Measurements from ENCODE around the gene EPB41L2. TPM values are rescaled to one million over a fixed set of nuclear protein-coding genes. Genes with fewer than 3 reads are reported as not detected.

Gene EPB41L2
- total and polyA plus RNA-seq, 2 experiments from 2014 or later: 76.2 to 91.7 TPM

DNA sequence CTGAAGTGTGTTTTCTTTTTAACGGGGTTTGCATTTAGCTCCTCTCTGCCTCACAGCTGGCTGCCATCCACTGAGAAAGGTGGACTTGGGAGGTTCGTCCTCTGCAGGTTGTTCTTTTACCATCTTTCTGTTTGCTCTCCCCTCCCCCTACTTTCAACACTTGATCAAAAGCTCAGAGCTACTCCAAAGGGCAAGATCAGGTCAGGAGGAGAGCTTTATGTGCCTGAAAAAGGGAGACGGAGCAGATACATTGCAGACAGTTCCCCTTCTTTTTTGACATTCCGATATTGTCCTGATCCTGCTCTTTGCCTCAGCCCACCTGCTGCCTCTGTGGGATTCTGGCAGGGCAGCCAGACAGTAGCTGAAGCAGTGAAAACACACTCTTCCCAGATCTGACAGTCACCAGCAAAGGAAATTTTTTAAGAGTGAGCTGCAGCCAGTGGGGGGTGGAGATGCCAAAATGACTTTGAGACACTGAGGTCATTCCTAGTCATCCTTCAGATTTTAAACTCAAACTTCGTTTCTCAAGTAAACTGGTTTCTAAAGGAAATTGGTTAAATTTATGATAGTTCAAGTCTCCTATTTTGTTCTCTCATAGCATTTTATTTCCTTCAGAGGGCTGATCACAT is 209.4 kb downstream of the EPB41L2 start:
- Mint-ChIP-seq H3K4me1 (peaks cover 33% of the 10 kb centered on the region), H3K9me3 (no peaks in the 10 kb centered on the region), H3K27ac (no peak overlapping the region), H3K36me3 (ENCODE audit: low read depth) (peaks cover 6% of the 10 kb centered on the region; the same call in 1 of the 3 replicates), H3K27me3 (ENCODE audit: insufficient read depth, low read depth, poor library complexity) (no peaks in the 10 kb centered on the region), H3K4me3 (no peak overlapping the region)
- H3K27ac ChIP-seq (ENCODE audit: low read depth): no peak overlapping the region
- peak overlapping the region; percentile 43; the same call in 1 of the 2 replicates for H3K4me2 ChIP-seq
- H3K27me3 ChIP-seq (ENCODE audit: insufficient read depth): no peaks in the 10 kb centered on the region
- H3K9me2 ChIP-seq (ENCODE audit: insufficient read depth): no peaks in the 10 kb centered on the region; the same call in 1 of the 2 replicates
- H4K20me1 ChIP-seq (replicated peaks; ENCODE audit: insufficient read depth): no peaks in the 10 kb centered on the region
- H2AFZ ChIP-seq: no peak overlapping the region
- H3K79me2 ChIP-seq (replicated peaks; ENCODE audit: insufficient read depth): no peaks in the 10 kb centered on the region
- DNase-seq (ENCODE audit: low spot score) (peak; percentile 21), ATAC-seq (peak; percentile 44)
- no peak for TF ChIP-seq ZNF114 (CRISPR knock-in tag; IDR thresholded peaks at IDR 0.05)
- no peak for TF ChIP-seq EZH2phosphoT487 (IDR thresholded peaks at IDR 0.05; ENCODE audit: unreplicated experiment)
- TF ChIP-seq JUNB (IDR thresholded peaks at IDR 0.05; ENCODE audit: unreplicated experiment): no peak
- no peak for TF ChIP-seq CREB1 (CRISPR knock-in tag; IDR thresholded peaks at IDR 0.05; ENCODE audit: low read depth)
- no peak for TF ChIP-seq EZH2 (IDR thresholded peaks at IDR 0.05; ENCODE audit: low read depth, unreplicated experiment)
- TF ChIP-seq NANOG (IDR thresholded peaks at IDR 0.05; ENCODE audit: borderline replicate concordance): no peak
- TF ChIP-seq, protein P1, sequence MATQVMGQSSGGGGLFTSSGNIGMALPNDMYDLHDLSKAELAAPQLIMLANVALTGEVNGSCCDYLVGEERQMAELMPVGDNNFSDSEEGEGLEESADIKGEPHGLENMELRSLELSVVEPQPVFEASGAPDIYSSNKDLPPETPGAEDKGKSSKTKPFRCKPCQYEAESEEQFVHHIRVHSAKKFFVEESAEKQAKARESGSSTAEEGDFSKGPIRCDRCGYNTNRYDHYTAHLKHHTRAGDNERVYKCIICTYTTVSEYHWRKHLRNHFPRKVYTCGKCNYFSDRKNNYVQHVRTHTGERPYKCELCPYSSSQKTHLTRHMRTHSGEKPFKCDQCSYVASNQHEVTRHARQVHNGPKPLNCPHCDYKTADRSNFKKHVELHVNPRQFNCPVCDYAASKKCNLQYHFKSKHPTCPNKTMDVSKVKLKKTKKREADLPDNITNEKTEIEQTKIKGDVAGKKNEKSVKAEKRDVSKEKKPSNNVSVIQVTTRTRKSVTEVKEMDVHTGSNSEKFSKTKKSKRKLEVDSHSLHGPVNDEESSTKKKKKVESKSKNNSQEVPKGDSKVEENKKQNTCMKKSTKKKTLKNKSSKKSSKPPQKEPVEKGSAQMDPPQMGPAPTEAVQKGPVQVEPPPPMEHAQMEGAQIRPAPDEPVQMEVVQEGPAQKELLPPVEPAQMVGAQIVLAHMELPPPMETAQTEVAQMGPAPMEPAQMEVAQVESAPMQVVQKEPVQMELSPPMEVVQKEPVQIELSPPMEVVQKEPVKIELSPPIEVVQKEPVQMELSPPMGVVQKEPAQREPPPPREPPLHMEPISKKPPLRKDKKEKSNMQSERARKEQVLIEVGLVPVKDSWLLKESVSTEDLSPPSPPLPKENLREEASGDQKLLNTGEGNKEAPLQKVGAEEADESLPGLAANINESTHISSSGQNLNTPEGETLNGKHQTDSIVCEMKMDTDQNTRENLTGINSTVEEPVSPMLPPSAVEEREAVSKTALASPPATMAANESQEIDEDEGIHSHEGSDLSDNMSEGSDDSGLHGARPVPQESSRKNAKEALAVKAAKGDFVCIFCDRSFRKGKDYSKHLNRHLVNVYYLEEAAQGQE (IDR thresholded peaks at IDR 0.05; ENCODE audit: unreplicated experiment): no peak
- TF ChIP-seq STAT1 (IDR thresholded peaks at IDR 0.05; ENCODE audit: unreplicated experiment): no peak
- no peak for TF ChIP-seq ZNF331 (CRISPR knock-in tag; IDR thresholded peaks at IDR 0.05; ENCODE audit: low read depth)
- TF ChIP-seq, protein P2, sequence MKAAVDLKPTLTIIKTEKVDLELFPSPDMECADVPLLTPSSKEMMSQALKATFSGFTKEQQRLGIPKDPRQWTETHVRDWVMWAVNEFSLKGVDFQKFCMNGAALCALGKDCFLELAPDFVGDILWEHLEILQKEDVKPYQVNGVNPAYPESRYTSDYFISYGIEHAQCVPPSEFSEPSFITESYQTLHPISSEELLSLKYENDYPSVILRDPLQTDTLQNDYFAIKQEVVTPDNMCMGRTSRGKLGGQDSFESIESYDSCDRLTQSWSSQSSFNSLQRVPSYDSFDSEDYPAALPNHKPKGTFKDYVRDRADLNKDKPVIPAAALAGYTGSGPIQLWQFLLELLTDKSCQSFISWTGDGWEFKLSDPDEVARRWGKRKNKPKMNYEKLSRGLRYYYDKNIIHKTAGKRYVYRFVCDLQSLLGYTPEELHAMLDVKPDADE (IDR thresholded peaks at IDR 0.05): no peak
- TF ChIP-seq, protein P3, sequence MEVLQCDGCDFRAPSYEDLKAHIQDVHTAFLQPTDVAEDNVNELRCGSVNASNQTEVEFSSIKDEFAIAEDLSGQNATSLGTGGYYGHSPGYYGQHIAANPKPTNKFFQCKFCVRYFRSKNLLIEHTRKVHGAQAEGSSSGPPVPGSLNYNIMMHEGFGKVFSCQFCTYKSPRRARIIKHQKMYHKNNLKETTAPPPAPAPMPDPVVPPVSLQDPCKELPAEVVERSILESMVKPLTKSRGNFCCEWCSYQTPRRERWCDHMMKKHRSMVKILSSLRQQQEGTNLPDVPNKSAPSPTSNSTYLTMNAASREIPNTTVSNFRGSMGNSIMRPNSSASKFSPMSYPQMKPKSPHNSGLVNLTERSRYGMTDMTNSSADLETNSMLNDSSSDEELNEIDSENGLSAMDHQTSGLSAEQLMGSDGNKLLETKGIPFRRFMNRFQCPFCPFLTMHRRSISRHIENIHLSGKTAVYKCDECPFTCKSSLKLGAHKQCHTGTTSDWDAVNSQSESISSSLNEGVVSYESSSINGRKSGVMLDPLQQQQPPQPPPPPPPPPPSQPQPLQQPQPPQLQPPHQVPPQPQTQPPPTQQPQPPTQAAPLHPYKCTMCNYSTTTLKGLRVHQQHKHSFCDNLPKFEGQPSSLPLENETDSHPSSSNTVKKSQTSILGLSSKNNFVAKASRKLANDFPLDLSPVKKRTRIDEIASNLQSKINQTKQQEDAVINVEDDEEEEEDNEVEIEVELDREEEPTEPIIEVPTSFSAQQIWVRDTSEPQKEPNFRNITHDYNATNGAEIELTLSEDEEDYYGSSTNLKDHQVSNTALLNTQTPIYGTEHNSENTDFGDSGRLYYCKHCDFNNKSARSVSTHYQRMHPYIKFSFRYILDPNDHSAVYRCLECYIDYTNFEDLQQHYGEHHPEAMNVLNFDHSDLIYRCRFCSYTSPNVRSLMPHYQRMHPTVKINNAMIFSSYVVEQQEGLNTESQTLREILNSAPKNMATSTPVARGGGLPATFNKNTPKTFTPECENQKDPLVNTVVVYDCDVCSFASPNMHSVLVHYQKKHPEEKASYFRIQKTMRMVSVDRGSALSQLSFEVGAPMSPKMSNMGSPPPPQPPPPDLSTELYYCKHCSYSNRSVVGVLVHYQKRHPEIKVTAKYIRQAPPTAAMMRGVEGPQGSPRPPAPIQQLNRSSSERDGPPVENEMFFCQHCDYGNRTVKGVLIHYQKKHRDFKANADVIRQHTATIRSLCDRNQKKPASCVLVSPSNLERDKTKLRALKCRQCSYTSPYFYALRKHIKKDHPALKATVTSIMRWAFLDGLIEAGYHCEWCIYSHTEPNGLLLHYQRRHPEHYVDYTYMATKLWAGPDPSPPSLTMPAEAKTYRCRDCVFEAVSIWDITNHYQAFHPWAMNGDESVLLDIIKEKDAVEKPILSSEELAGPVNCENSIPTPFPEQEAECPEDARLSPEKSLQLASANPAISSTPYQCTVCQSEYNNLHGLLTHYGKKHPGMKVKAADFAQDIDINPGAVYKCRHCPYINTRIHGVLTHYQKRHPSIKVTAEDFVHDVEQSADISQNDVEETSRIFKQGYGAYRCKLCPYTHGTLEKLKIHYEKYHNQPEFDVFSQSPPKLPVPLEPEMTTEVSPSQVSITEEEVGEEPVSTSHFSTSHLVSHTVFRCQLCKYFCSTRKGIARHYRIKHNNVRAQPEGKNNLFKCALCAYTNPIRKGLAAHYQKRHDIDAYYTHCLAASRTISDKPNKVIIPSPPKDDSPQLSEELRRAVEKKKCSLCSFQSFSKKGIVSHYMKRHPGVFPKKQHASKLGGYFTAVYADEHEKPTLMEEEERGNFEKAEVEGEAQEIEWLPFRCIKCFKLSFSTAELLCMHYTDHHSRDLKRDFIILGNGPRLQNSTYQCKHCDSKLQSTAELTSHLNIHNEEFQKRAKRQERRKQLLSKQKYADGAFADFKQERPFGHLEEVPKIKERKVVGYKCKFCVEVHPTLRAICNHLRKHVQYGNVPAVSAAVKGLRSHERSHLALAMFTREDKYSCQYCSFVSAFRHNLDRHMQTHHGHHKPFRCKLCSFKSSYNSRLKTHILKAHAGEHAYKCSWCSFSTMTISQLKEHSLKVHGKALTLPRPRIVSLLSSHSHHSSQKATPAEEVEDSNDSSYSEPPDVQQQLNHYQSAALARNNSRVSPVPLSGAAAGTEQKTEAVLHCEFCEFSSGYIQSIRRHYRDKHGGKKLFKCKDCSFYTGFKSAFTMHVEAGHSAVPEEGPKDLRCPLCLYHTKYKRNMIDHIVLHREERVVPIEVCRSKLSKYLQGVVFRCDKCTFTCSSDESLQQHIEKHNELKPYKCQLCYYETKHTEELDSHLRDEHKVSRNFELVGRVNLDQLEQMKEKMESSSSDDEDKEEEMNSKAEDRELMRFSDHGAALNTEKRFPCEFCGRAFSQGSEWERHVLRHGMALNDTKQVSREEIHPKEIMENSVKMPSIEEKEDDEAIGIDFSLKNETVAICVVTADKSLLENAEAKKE (CRISPR knock-in tag; IDR thresholded peaks at IDR 0.05): no peak
- TF ChIP-seq, protein P4, sequence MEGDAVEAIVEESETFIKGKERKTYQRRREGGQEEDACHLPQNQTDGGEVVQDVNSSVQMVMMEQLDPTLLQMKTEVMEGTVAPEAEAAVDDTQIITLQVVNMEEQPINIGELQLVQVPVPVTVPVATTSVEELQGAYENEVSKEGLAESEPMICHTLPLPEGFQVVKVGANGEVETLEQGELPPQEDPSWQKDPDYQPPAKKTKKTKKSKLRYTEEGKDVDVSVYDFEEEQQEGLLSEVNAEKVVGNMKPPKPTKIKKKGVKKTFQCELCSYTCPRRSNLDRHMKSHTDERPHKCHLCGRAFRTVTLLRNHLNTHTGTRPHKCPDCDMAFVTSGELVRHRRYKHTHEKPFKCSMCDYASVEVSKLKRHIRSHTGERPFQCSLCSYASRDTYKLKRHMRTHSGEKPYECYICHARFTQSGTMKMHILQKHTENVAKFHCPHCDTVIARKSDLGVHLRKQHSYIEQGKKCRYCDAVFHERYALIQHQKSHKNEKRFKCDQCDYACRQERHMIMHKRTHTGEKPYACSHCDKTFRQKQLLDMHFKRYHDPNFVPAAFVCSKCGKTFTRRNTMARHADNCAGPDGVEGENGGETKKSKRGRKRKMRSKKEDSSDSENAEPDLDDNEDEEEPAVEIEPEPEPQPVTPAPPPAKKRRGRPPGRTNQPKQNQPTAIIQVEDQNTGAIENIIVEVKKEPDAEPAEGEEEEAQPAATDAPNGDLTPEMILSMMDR (conservative IDR thresholded peaks at IDR 0.05; ENCODE audit: low read depth in 2 of 2): no peak
- TF ChIP-seq POLR2AphosphoS5 (IDR thresholded peaks at IDR 0.05; ENCODE audit: low read depth): no peak
- no peak overlapping the region for H3K4me3 ChIP-seq
- H3F3A ChIP-seq (replicated peaks; ENCODE audit: low read depth): no peaks in the 10 kb centered on the region
- no peaks in the 10 kb centered on the region for H3K36me3 ChIP-seq (ENCODE audit: insufficient read depth)
- H3K4me1 ChIP-seq (ENCODE audit: insufficient read depth): peaks cover 27% of the 10 kb centered on the region

All from GM23338 (cell line).